Neural cell (in vitro differentiated cells): Measurements from ENCODE around the gene ADARB2. TPM values are rescaled to one million over a fixed set of nuclear protein-coding genes. Genes with fewer than 3 reads are reported as not detected.

Source experiments
- H2AFZ ChIP-seq: fragments of 200-600, 300-800 bp; sonication (generic), shearing (Covaris generic); 2 replicates; pipeline ENCODE4 v1.6.0; 2014; ENCODE audit warnings: low read depth, mild to moderate bottlenecking, antibody characterized with exemption, low read length, moderate library complexity
- H3F3A ChIP-seq: fragments of 200-600 bp; shearing (Covaris generic); 2 replicates; pipeline ENCODE4 v1.6.1; 2016; ENCODE audit warnings: mild to moderate bottlenecking, moderate library complexity, mixed read lengths, antibody characterized with exemption, low read length; ENCODE audit not compliant: insufficient read depth, poor library complexity, severe bottlenecking
- H3K27ac ChIP-seq: fragments of 200-600, 300-800 bp; sonication (generic), shearing (Covaris generic); 2 replicates; pipeline ENCODE4 v1.5.1; 2014; ENCODE audit warnings: mild to moderate bottlenecking, low read length, moderate library complexity
- H3K27me3 ChIP-seq: fragments of 300-800, 200-600 bp; sonication (generic), shearing (Covaris generic); 2 replicates; pipeline ENCODE4 v1.6.0; 2014; ENCODE audit warnings: mild to moderate bottlenecking, low read depth, low read length, moderate library complexity; ENCODE audit not compliant: insufficient read depth
- H3K36me3 ChIP-seq: fragments of 300-800, 200-600 bp; sonication (generic), shearing (Covaris generic); 2 replicates; pipeline ENCODE4 v1.5.1; 2014; ENCODE audit warnings: mild to moderate bottlenecking, antibody characterized with exemption, low read length, moderate library complexity; ENCODE audit not compliant: insufficient read depth
- H3K4me2 ChIP-seq: fragments of 300-800, 200-600 bp; sonication (generic), shearing (Covaris generic); 2 replicates; pipeline ENCODE4 v1.6.0; 2014; ENCODE audit warnings: mild to moderate bottlenecking, low read length
- H3K4me3 ChIP-seq: fragments of 300-800, 200-600 bp; sonication (generic), shearing (Covaris generic); 2 replicates; pipeline ENCODE4 v1.5.1; 2014; ENCODE audit warnings: mild to moderate bottlenecking, low read length, moderate library complexity
- H3K79me2 ChIP-seq: fragments of 200-600 bp; shearing (Covaris generic); replicated peaks from 2 replicates; pipeline ENCODE4 v1.6.0; 2014; ENCODE audit warnings: mild to moderate bottlenecking, low read length, moderate library complexity; ENCODE audit not compliant: insufficient read depth
- H3K9ac ChIP-seq: fragments of 300-800, 200-600 bp; sonication (generic), shearing (Covaris generic); 2 replicates; pipeline ENCODE4 v1.6.1; 2016; ENCODE audit warnings: mild to moderate bottlenecking, low read length, mixed read lengths
- H3K9me2 ChIP-seq: fragments of 200-600 bp; shearing (Covaris generic); 2 replicates; pipeline ENCODE4 v1.6.1; 2016; ENCODE audit warnings: mild to moderate bottlenecking, low read length, mixed read lengths; ENCODE audit not compliant: insufficient read depth
- H3K9me3 ChIP-seq: fragments of 200-600, 300-800 bp; sonication (generic), shearing (Covaris generic); 2 replicates; pipeline ENCODE4 v1.6.1; 2016; ENCODE audit warnings: mild to moderate bottlenecking, mixed run types, low read length, moderate library complexity, mixed read lengths
- H4K20me1 ChIP-seq: fragments of 200-600 bp; shearing (Covaris generic); 2 replicates; pipeline ENCODE4 v1.6.1; 2016; ENCODE audit warnings: mild to moderate bottlenecking, mixed run types; ENCODE audit not compliant: insufficient read depth
- EP300 ChIP-seq: fragments of 450-650 bp; conservative IDR thresholded peaks from 2 replicates; pipeline ENCODE4 v1.6.1; 2014; ENCODE audit warnings: antibody characterized with exemption, mild to moderate bottlenecking, moderate library complexity; ENCODE audit not compliant: poor library complexity, severe bottlenecking
- EZH2 ChIP-seq: fragments of 200-600, 300-800 bp; shearing (Covaris generic), sonication (generic); IDR thresholded peaks from 2 replicates; pipeline ENCODE4 v1.6.1; 2014; ENCODE audit warnings: antibody characterized with exemption, low read length, borderline replicate concordance, mild to moderate bottlenecking; ENCODE audit not compliant: insufficient read depth, poor library complexity, severe bottlenecking
- MXI1 ChIP-seq: fragments of 450-650 bp; conservative IDR thresholded peaks from 2 replicates; pipeline ENCODE4 v1.6.1; 2014; ENCODE audit warnings: antibody characterized with exemption, mild to moderate bottlenecking; ENCODE audit not compliant: poor library complexity, severe bottlenecking
- POLR2AphosphoS5 ChIP-seq: IDR thresholded peaks from 2 replicates; pipeline ENCODE4 v1.6.1; 2012
- RAD21 ChIP-seq: fragments of 450-650 bp; conservative IDR thresholded peaks from 2 replicates; pipeline ENCODE4 v1.6.1; 2014; ENCODE audit warnings: antibody characterized with exemption, mild to moderate bottlenecking, moderate library complexity
- SMC3 ChIP-seq: fragments of 450-650 bp; conservative IDR thresholded peaks from 2 replicates; pipeline ENCODE4 v1.6.1; 2014; ENCODE audit warnings: antibody characterized with exemption, mild to moderate bottlenecking, moderate library complexity; ENCODE audit not compliant: poor library complexity
- TAF1 ChIP-seq: IDR thresholded peaks from 2 replicates; pipeline ENCODE4 v1.6.1; 2012; ENCODE audit warnings: low read depth
- polyA plus RNA-seq: library from polyadenylated mRNA; depleted of rRNA; stranded (reverse); fragments of >200 nt; gene quantifications from 2 replicates; pipeline ENCODE4 v1.2.3, GENCODE V29; 2014
- TF ChIP-seq, protein P1 (sequence below): IDR thresholded peaks from 2 replicates; pipeline ENCODE4 v1.6.1; 2012; ENCODE audit warnings: borderline replicate concordance
- TF ChIP-seq, protein P2 (sequence below): fragments of 450-650 bp; IDR thresholded peaks from 2 replicates; pipeline ENCODE4 v1.5.1; 2014; ENCODE audit warnings: antibody characterized with exemption, mild to moderate bottlenecking, moderate library complexity; ENCODE audit not compliant: poor library complexity, severe bottlenecking

Gene ADARB2
- polyA plus RNA-seq, 1 donor from 2014 or later = 3.6 TPM

DNA sequence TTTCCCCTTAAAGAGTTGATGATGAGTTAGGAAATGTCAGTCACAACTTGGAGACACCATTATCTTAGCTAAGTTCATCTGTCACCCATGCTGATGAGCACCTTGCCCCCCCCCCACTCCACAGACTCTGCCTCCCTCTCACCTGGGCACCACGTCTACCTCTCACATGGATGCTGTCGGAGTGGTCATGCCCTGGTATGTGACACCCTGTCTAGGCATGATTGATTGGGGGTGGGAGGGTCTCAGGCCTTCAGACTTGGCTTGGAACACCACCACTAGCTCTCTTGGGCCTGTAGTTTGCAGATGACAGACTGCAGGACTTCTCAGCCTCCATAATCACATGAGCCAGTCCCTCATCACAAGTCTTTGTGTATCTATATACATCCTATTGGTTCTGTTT lies 603.2 kb downstream of the ADARB2 start:
- no peak overlapping the region for H3K4me2 ChIP-seq
- no peaks in the 10 kb centered on the region for H4K20me1 ChIP-seq
- H3K9me2 ChIP-seq = no peaks in the 10 kb centered on the region
- no peak overlapping the region for H3K9ac ChIP-seq
- no peak overlapping the region for H2AFZ ChIP-seq
- no peaks in the 10 kb centered on the region for H3K79me2 ChIP-seq
- H3K27ac ChIP-seq = no peak overlapping the region
- no peaks in the 10 kb centered on the region for H3F3A ChIP-seq
- TF ChIP-seq RAD21 (no peak), POLR2AphosphoS5 (no peak), MXI1 (no peak), EP300 (no peak), TAF1 (no peak), EZH2 (no peak), SMC3 (no peak)
- TF ChIP-seq, protein P1, sequence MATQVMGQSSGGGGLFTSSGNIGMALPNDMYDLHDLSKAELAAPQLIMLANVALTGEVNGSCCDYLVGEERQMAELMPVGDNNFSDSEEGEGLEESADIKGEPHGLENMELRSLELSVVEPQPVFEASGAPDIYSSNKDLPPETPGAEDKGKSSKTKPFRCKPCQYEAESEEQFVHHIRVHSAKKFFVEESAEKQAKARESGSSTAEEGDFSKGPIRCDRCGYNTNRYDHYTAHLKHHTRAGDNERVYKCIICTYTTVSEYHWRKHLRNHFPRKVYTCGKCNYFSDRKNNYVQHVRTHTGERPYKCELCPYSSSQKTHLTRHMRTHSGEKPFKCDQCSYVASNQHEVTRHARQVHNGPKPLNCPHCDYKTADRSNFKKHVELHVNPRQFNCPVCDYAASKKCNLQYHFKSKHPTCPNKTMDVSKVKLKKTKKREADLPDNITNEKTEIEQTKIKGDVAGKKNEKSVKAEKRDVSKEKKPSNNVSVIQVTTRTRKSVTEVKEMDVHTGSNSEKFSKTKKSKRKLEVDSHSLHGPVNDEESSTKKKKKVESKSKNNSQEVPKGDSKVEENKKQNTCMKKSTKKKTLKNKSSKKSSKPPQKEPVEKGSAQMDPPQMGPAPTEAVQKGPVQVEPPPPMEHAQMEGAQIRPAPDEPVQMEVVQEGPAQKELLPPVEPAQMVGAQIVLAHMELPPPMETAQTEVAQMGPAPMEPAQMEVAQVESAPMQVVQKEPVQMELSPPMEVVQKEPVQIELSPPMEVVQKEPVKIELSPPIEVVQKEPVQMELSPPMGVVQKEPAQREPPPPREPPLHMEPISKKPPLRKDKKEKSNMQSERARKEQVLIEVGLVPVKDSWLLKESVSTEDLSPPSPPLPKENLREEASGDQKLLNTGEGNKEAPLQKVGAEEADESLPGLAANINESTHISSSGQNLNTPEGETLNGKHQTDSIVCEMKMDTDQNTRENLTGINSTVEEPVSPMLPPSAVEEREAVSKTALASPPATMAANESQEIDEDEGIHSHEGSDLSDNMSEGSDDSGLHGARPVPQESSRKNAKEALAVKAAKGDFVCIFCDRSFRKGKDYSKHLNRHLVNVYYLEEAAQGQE = no peak
- TF ChIP-seq, protein P2, sequence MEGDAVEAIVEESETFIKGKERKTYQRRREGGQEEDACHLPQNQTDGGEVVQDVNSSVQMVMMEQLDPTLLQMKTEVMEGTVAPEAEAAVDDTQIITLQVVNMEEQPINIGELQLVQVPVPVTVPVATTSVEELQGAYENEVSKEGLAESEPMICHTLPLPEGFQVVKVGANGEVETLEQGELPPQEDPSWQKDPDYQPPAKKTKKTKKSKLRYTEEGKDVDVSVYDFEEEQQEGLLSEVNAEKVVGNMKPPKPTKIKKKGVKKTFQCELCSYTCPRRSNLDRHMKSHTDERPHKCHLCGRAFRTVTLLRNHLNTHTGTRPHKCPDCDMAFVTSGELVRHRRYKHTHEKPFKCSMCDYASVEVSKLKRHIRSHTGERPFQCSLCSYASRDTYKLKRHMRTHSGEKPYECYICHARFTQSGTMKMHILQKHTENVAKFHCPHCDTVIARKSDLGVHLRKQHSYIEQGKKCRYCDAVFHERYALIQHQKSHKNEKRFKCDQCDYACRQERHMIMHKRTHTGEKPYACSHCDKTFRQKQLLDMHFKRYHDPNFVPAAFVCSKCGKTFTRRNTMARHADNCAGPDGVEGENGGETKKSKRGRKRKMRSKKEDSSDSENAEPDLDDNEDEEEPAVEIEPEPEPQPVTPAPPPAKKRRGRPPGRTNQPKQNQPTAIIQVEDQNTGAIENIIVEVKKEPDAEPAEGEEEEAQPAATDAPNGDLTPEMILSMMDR = no peak
- no peaks in the 10 kb centered on the region for H3K9me3 ChIP-seq
- no peak overlapping the region for H3K4me3 ChIP-seq
- peaks cover 5% of the 10 kb centered on the region for H3K36me3 ChIP-seq
- H3K27me3 ChIP-seq = no peaks in the 10 kb centered on the region

DNA sequence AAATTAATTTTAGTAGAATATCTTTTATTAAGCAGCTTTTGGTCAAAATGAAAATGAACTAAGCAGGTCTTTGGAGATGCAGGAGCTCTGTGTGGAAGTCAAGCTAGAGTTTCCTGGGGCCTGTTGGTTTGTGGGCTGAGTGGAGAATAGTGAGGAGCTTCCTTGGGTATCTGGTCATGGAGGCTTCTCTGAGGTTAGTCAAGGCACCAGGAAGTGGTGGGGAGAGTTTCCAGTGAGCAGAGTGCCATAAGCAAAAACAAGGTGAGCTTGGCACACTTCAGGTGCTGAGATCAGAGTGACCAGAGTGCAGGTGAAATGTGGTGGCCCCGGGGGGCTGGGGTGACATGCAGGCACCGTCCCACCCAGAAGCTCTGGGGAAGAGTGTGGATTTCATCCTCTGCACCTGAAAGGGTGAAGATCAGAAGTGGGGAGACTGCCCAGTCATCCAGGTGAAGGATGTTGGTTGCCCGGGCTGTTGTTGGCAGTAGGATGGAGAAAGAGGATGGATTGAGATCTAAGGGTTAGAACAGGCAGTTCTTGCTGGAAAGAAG lies 603.8 kb downstream of the ADARB2 start:
- Histone ChIP-seq H3K27ac (no peak overlapping the region), H3K4me3 (no peak overlapping the region), H3K36me3 (peaks cover 5% of the 10 kb centered on the region), H4K20me1 (no peaks in the 10 kb centered on the region), H3K9me3 (no peaks in the 10 kb centered on the region), H3F3A (no peaks in the 10 kb centered on the region), H3K9ac (no peak overlapping the region), H2AFZ (no peak overlapping the region), H3K79me2 (no peaks in the 10 kb centered on the region), H3K27me3 (no peaks in the 10 kb centered on the region), H3K9me2 (no peaks in the 10 kb centered on the region), H3K4me2 (no peak overlapping the region)
- TF ChIP-seq MXI1 (no peak), RAD21 (no peak)
- TF ChIP-seq, protein P1 = no peak
